HCT116 (cell line): ENCODE measurements around the gene ZNF334. TPM values are rescaled to one million over a fixed set of nuclear protein-coding genes. Genes with fewer than 3 reads are reported as not detected.

Experiments used
- CTCF ChIP-seq, 3 experiments: fragments of 200-600 bp in 1 of 3; sonication (generic) in 1 of 3; IDR thresholded peaks in 2 of 3; conservative IDR thresholded peaks in 1 of 3; 2 replicates each; pipeline ENCODE4 v1.5.1; 2012 to 2017; ENCODE audit warnings: low read depth in 2 of 3, low read length in 2 of 3, antibody characterized with exemption in 1 of 3, borderline replicate concordance in 1 of 3, control low read depth in 1 of 3, mild to moderate bottlenecking in 1 of 3, mixed read lengths in 1 of 3, mixed run types in 1 of 3, moderate library complexity in 1 of 3; ENCODE audit not compliant: insufficient read depth in 1 of 3
- total RNA-seq: library from RNA; stranded (reverse); gene quantifications from one replicate; pipeline ENCODE4 v1.2.1, GENCODE V29; 2021; ENCODE audit not compliant: unreplicated experiment

The ZNF334 gene
- total RNA-seq, 1 experiment from 2014 or later, result not detected

- no peak for TF ChIP-seq CTCF (IDR thresholded peaks at IDR 0.05 in 2 of 3, conservative IDR thresholded peaks at IDR 0.05 in 1 of 3; ENCODE audit: borderline replicate concordance in 1 of 3, insufficient read depth in 1 of 3, low read depth in 2 of 3, low read length in 2 of 3)
Observed at GRCh38 chr20:46455729-46456128, 57.6 kb downstream of the ZNF334 start (continued).

Other genes starting within 250 kb of the ZNF334 start
- gene CDH22, start 205.1 kb downstream of the ZNF334 start, total RNA-seq, result 1.8 TPM
- gene ELMO2, start 106.9 kb downstream of the ZNF334 start, total RNA-seq, result 22.9 TPM
- gene OCSTAMP, start 37.1 kb upstream of the ZNF334 start, total RNA-seq, result not detected
- not detected for gene SLC13A3, start 137.9 kb upstream of the ZNF334 start, total RNA-seq
- gene TP53RK, start 175.9 kb upstream of the ZNF334 start, total RNA-seq, result 9.2 TPM
- gene SLC2A10, start 196.1 kb upstream of the ZNF334 start, total RNA-seq, result 0.05 TPM